ENCODE measurements around the gene NIN.

- no peak for TF ChIP-seq PATZ1 (CRISPR knock-in tag; IDR thresholded peaks at IDR 0.05; ENCODE audit: borderline replicate concordance)
- TF ChIP-seq ZNF70 (CRISPR knock-in tag; IDR thresholded peaks at IDR 0.05) = no peak
These were observed 62.3 kb downstream of the NIN start for GRCh38 chr14:50768680-50769079.

Data from SK-N-SH treated with all-trans-retinoic acid at 6 μM for 48 hours (cell line).